ENCODE results near the gene KIAA1958. TPM values are rescaled to one million over a fixed set of nuclear protein-coding genes. Genes with fewer than 3 reads are reported as not detected.

The KIAA1958 gene
- total and polyA plus RNA-seq, 7 experiments from 2014 or later, result 3.2 to 8.3 (median 6.4) TPM

DNA sequence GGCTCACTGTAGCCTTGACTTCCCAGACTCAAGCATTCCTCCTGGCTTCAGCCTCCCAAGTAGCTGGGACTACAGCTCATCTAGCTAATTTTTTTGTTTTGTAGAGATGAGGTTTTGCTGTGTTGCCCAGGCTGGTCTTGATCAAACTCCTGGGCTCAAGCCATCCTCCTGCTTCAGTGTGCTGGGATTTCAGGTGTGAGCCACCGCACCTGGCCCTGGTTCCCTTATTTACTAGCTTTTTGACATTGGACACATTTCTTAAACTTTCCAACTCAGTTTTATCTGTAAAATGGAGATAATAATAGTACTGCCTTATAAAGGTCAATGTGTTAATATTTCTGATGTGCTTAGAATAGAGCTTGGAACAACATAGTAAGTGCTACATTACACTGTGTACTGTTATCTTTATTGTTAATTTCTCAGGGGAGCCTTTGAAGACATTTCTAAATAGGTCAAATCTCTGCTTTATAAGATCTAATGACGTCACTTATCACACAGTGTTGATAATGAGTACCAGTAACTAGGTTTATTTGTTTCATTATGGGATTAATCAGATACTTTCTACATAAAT lies 66.7 kb downstream of the KIAA1958 start:
- Histone ChIP-seq H3K36me3 (ENCODE audit: control insufficient read depth in 2 of 3, insufficient read depth in 3 of 3, low read length in 3 of 3) (no peaks in the 10 kb centered on the region), H3K27me3 (ENCODE audit: control insufficient read depth in 2 of 2, insufficient read depth in 2 of 2, low read length in 2 of 2) (no peaks in the 10 kb centered on the region), H3K9me3 (ENCODE audit: control insufficient read depth in 2 of 3, low read length in 3 of 3) (no peaks in the 10 kb centered on the region), H3K4me3 (ENCODE audit: low read length) (no peak overlapping the region), H3K4me1 (ENCODE audit: control insufficient read depth in 2 of 2, insufficient read depth in 2 of 2, low read length in 2 of 2) (no peaks in the 10 kb centered on the region), H3K27ac (ENCODE audit: low read depth, low read length) (no peak overlapping the region)
- Mint-ChIP-seq H3K27me3 (no peaks in the 10 kb centered on the region), H3K27ac (no peak overlapping the region), H3K9me3 (no peaks in the 10 kb centered on the region), H3K36me3 (peaks cover 0 to 14% (median 4%) of the 10 kb centered on the region in 5 donors), H3K4me1 (peaks cover 0 to 8% (median 0%) of the 10 kb centered on the region in 7 donors), H3K4me3 (no peak overlapping the region)
- intact Hi-C loops (cut with micrococcal nuclease), result no loop called here
- ChIA-PET CTCF (no interaction called here), POLR2A (no interaction called here)
- DNase-seq (no peak), ATAC-seq (no peak)

DNA sequence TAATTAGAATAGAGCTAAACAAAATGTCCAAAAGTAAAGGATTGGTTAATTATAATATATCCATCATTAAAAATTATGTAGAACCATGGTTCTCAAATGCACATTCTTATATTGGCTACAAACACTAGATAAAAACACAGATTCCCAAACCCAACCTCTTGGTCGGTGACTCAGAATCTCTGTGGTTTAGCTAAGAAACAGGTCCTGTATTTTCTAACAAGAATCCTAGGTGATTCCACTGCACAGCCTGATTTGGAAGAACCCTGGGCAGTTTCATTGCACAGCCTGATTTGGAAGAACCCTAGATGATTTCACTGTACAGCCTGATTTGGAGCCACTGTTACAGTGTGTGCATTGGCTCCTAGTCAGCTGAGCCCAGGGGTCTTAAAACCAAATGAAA lies 67.9 kb downstream of the KIAA1958 start:
- ChIA-PET POLR2A (no interaction called here), CTCF (no interaction called here)
- Histone ChIP-seq H3K9me3 (ENCODE audit: control insufficient read depth in 2 of 3, low read length in 3 of 3) (no peaks in the 10 kb centered on the region), H3K4me1 (ENCODE audit: control insufficient read depth in 2 of 2, insufficient read depth in 2 of 2, low read length in 2 of 2) (no peaks in the 10 kb centered on the region), H3K4me3 (ENCODE audit: low read length) (no peak overlapping the region), H3K27me3 (ENCODE audit: control insufficient read depth in 2 of 2, insufficient read depth in 2 of 2, low read length in 2 of 2) (no peaks in the 10 kb centered on the region), H3K27ac (ENCODE audit: low read depth, low read length) (no peak overlapping the region), H3K36me3 (ENCODE audit: control insufficient read depth in 2 of 3, insufficient read depth in 3 of 3, low read length in 3 of 3) (no peaks in the 10 kb centered on the region)
- Mint-ChIP-seq H3K27me3 (no peaks in the 10 kb centered on the region), H3K9me3 (no peaks in the 10 kb centered on the region), H3K27ac (no peak overlapping the region), H3K36me3 (peaks cover 0 to 19% (median 4%) of the 10 kb centered on the region in 5 donors), H3K4me3 (no peak overlapping the region), H3K4me1 (peaks cover 0 to 7% (median 0%) of the 10 kb centered on the region in 7 donors)
- ATAC-seq, result no peak
- intact Hi-C loops (cut with micrococcal nuclease), result no loop called here
- DNase-seq, result no peak

DNA sequence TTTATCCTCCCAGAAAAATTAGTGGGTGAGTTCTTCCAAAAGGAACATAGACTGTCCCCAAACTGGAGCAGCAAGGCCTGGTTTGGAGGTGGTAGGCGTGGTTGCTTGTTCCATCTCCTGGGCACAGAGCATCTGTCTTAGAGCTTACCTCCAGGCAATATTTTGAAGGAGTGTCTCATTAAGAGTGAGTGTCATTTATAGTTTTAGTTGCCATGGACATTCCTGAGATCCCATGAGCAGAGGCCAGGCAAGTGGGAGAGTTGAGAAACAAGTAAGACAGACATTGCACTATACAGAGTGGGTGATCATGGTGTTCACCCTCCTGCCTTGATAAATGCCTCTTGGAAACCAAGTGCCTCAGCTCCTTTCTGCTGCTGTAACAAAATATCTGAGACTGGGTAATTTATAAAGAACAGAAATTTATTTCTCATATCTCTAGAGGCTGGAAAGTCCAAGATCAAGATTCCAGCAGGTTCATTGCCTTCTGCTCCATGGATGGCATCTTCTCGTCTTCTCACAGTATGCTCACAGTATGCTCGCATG lies 68.5 kb downstream of the KIAA1958 start:
- no peaks in the 10 kb centered on the region for H3K27me3 ChIP-seq (ENCODE audit: control insufficient read depth in 2 of 2, insufficient read depth in 2 of 2, low read length in 2 of 2)
- no peak for DNase-seq
- Mint-ChIP-seq H3K4me1 (peaks cover 0 to 7% (median 0%) of the 10 kb centered on the region in 7 donors), H3K4me3 (no peak overlapping the region), H3K9me3 (no peaks in the 10 kb centered on the region), H3K27me3 (no peaks in the 10 kb centered on the region), H3K36me3 (peaks cover 0 to 19% (median 4%) of the 10 kb centered on the region in 5 donors), H3K27ac (no peak overlapping the region)
- intact Hi-C loops (cut with micrococcal nuclease), result no loop called here
- ChIA-PET CTCF (no interaction called here), POLR2A (no interaction called here)
- no peaks in the 10 kb centered on the region for H3K9me3 ChIP-seq (ENCODE audit: control insufficient read depth in 2 of 3, low read length in 3 of 3)
- no peaks in the 10 kb centered on the region for H3K4me1 ChIP-seq (ENCODE audit: control insufficient read depth in 2 of 2, insufficient read depth in 2 of 2, low read length in 2 of 2)
- no peaks in the 10 kb centered on the region for H3K36me3 ChIP-seq (ENCODE audit: control insufficient read depth in 2 of 3, insufficient read depth in 3 of 3, low read length in 3 of 3)
- no peak overlapping the region for H3K4me3 ChIP-seq (ENCODE audit: low read length)
- no peak for ATAC-seq
- no peak overlapping the region for H3K27ac ChIP-seq (ENCODE audit: low read depth, low read length)

DNA sequence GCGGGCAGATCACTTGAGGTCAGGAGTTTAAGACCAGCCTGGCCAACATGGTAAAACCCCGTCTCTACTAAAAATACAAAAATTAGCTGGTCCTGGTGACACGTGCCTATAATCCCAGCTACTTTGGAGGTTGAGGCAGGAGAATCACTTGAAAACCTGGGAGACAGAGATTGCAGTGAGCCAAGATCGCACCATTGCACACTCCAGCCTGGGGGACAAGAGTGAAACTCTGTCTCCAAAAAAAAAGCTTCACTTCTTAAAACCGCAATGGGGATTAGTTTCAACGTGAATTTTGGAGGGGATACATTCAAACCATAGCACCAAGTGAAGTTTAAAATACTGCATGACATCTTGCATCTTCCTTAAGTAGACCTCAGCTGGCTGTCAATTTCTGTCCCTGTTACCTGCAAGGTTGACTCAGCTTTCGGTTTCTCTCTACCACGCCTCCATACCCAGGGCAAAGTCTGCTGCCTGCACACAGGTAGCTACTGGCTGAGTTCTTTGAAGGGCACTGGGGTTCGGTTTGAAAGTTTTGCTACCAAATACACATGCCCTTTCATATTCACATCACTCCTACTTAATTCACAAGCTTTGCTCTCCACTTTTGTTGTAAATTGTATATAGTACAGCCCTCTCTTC lies 69.3 kb downstream of the KIAA1958 start:
- no peak for ATAC-seq
- Mint-ChIP-seq H3K27me3 (no peaks in the 10 kb centered on the region), H3K4me1 (peaks cover 0 to 7% (median 0%) of the 10 kb centered on the region in 7 donors), H3K4me3 (no peak overlapping the region), H3K36me3 (peaks cover 0 to 19% (median 4%) of the 10 kb centered on the region in 5 donors), H3K9me3 (no peaks in the 10 kb centered on the region), H3K27ac (no peak overlapping the region)
- ChIA-PET POLR2A (no interaction called here), CTCF (no interaction called here)
- H3K36me3 ChIP-seq (ENCODE audit: control insufficient read depth in 2 of 3, insufficient read depth in 3 of 3, low read length in 3 of 3), result no peaks in the 10 kb centered on the region
- no peak for DNase-seq
- H3K27me3 ChIP-seq (ENCODE audit: control insufficient read depth in 2 of 2, insufficient read depth in 2 of 2, low read length in 2 of 2), result no peaks in the 10 kb centered on the region
- no peaks in the 10 kb centered on the region for H3K9me3 ChIP-seq (ENCODE audit: control insufficient read depth in 2 of 3, low read length in 3 of 3)
- intact Hi-C loops (cut with micrococcal nuclease), result no loop called here
- H3K4me1 ChIP-seq (ENCODE audit: control insufficient read depth in 2 of 2, insufficient read depth in 2 of 2, low read length in 2 of 2), result no peaks in the 10 kb centered on the region
- no peak overlapping the region for H3K4me3 ChIP-seq (ENCODE audit: low read length)
- no peak overlapping the region for H3K27ac ChIP-seq (ENCODE audit: low read depth, low read length)

DNA sequence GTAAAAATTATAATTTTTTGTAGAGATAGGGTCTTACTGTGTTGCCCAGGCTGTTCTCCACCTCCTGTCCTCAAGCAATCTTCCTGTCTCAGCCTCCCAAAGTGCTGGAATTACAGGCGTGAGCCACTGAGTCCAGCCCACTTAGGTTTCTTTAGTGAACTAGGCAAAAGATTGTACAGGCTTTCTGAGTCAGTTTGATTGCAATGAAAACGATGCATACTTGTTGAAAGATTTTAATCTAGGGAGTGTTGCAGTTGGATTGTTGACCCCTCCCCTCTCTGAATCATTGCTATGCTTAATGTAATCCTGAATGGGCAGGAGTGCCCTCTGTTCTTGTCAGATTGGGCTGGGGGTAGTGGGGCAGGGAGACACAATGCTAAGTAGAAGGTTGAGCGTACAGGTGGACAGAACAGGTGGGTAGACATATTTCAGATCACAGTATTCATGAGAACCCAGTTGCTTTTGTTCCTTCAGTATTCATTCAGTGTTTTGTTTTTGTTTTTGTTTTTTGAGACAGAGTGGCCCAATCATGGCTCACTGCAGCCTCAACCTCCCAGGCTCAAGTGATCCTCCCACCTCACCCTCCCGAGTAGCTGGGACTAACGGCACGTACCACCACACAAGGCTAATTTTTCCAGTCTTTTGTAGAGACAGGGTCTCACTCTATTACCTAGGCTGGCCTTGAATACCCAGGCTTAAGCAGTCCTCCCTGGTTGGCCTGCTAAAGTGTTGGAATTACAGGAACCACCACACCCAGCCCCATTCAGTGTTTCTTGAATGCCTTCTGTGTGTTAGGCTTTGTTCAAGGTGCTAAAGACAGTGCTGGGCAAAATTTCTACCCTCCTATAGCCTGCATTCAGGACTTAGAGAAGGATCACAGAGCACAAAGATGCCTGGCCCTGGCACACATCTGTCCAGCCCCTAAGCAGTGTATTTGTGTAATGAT lies 70.1 kb downstream of the KIAA1958 start:
- Mint-ChIP-seq H3K9me3 (no peaks in the 10 kb centered on the region), H3K27me3 (no peaks in the 10 kb centered on the region), H3K27ac (no peak overlapping the region), H3K36me3 (peaks cover 0 to 19% (median 4%) of the 10 kb centered on the region in 5 donors), H3K4me1 (peaks cover 0 to 7% (median 0%) of the 10 kb centered on the region in 7 donors), H3K4me3 (no peak overlapping the region)
- Histone ChIP-seq H3K4me1 (ENCODE audit: control insufficient read depth in 2 of 2, insufficient read depth in 2 of 2, low read length in 2 of 2) (no peaks in the 10 kb centered on the region), H3K9me3 (ENCODE audit: control insufficient read depth in 2 of 3, low read length in 3 of 3) (no peaks in the 10 kb centered on the region), H3K27me3 (ENCODE audit: control insufficient read depth in 2 of 2, insufficient read depth in 2 of 2, low read length in 2 of 2) (no peaks in the 10 kb centered on the region), H3K27ac (ENCODE audit: low read depth, low read length) (no peak overlapping the region), H3K4me3 (ENCODE audit: low read length) (no peak overlapping the region), H3K36me3 (ENCODE audit: control insufficient read depth in 2 of 3, insufficient read depth in 3 of 3, low read length in 3 of 3) (no peaks in the 10 kb centered on the region)
- POLR2A ChIA-PET, result no interaction called here
- no peak for DNase-seq
- CTCF ChIA-PET, result no interaction called here
- intact Hi-C loops (cut with micrococcal nuclease), result no loop called here
- no peak for ATAC-seq

DNA sequence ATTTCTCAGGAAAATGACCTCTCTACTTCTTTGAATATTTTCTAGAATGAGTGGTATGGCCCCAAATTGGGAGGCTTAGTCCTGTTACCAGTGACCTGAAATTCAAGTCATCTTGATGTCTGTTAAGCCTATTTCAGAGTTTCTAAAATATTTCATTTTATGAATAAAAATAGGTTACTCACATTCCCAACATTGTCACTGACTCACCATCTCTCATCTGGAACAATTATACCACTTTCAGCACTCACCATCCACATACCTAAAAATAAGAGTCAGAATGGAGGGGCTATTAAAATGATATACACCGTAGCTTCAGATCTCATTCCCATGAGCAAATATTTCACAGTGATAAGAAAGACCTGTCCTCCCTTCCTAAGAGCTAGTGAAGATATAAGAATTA lies 71.8 kb downstream of the KIAA1958 start:
- CTCF ChIA-PET, result no interaction called here

More for the DNA sequence above, 71.8 kb downstream of the KIAA1958 start:
- Histone ChIP-seq H3K27me3 (ENCODE audit: control insufficient read depth in 2 of 2, insufficient read depth in 2 of 2, low read length in 2 of 2) (no peaks in the 10 kb centered on the region), H3K9me3 (ENCODE audit: control insufficient read depth in 2 of 3, low read length in 3 of 3) (no peaks in the 10 kb centered on the region), H3K4me1 (ENCODE audit: control insufficient read depth in 2 of 2, insufficient read depth in 2 of 2, low read length in 2 of 2) (no peaks in the 10 kb centered on the region), H3K36me3 (ENCODE audit: control insufficient read depth in 2 of 3, insufficient read depth in 3 of 3, low read length in 3 of 3) (no peaks in the 10 kb centered on the region), H3K4me3 (ENCODE audit: low read length) (no peak overlapping the region), H3K27ac (ENCODE audit: low read depth, low read length) (no peak overlapping the region)
- DNase-seq (no peak), ATAC-seq (no peak)
- H3K27ac Mint-ChIP-seq, result no peak overlapping the region
- intact Hi-C loops (cut with micrococcal nuclease), result no loop called here
- H3K27me3 Mint-ChIP-seq, result no peaks in the 10 kb centered on the region
- peaks cover 0 to 7% (median 0%) of the 10 kb centered on the region in 7 donors for H3K4me1 Mint-ChIP-seq
- POLR2A ChIA-PET, result no interaction called here
- H3K9me3 Mint-ChIP-seq, result peaks cover 0 to 3% (median 0%) of the 10 kb centered on the region in 11 donors
- peaks cover 0 to 14% (median 4%) of the 10 kb centered on the region in 5 donors for H3K36me3 Mint-ChIP-seq
- H3K4me3 Mint-ChIP-seq, result no peak overlapping the region

Data from naive thymus-derived CD4-positive, alpha-beta T cell (primary cell).